ENCODE measurements around the gene ATAD3B.

DNA sequence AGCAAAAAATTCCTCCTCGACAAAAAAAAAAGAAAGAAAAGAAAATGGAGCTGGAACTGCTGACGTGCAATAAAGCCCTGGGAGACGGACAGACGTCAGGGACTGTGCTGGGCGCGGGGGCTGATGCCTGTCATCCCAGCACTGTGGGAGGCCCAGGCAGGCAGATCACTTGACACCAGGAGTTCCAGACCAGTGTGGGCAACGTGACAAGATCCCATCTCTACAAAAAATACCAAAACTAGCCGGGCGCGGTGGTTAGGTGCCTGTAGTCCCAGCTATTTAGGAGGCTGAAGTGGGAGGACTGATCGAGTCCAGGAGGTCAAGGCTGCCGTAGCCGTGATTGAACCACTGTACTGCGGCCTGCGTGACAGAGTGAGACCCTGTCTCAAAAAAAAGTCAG is 46.9 kb upstream of the ATAD3B start:
- TF ChIP-seq TARDBP (IDR thresholded peaks at IDR 0.05) (no peak), SP1 (IDR thresholded peaks at IDR 0.05) (no peak), CTBP1 (IDR thresholded peaks at IDR 0.05; ENCODE audit: borderline replicate concordance) (no peak), FOXA1 (IDR thresholded peaks at IDR 0.05) (no peak), LEF1 (IDR thresholded peaks at IDR 0.05; ENCODE audit: borderline replicate concordance) (no peak), FOXM1 (IDR thresholded peaks at IDR 0.05; ENCODE audit: borderline replicate concordance) (no peak), ELF4 (IDR thresholded peaks at IDR 0.05) (no peak), ZNF384 (IDR thresholded peaks at IDR 0.05) (no peak), BHLHE40 (IDR thresholded peaks at IDR 0.05; ENCODE audit: borderline replicate concordance) (no peak), HDGF (IDR thresholded peaks at IDR 0.05; ENCODE audit: borderline replicate concordance) (no peak), SUZ12 (IDR thresholded peaks at IDR 0.05) (no peak), FOXK2 (IDR thresholded peaks at IDR 0.05) (no peak), ARNT (IDR thresholded peaks at IDR 0.05) (no peak)
